ENCODE results near the gene GBE1. TPM values are rescaled to one million over a fixed set of nuclear protein-coding genes. Genes with fewer than 3 reads are reported as not detected.
A peak's percentile ranks its signal among the peaks of the same experiment; 100 is the strongest.

The GBE1 gene
- total and polyA plus RNA-seq, 9 of the 15 experiments (the other 6 are each of a cell fraction or from before 2014, with no cell fraction given) = 7.9 to 25.6 (median 13.1) TPM

- TF ChIP-seq FOXP4 (CRISPR knock-in tag; IDR thresholded peaks at IDR 0.05; ENCODE audit: borderline replicate concordance) (no peak), EGR1 (conservative IDR thresholded peaks at IDR 0.05) (peak; percentile 85), TAF1 (IDR thresholded peaks at IDR 0.05; ENCODE audit: control insufficient read depth, extremely low read depth, insufficient read depth, low read length, severe bottlenecking) (no peak), NR2C2 (CRISPR knock-in tag; IDR thresholded peaks at IDR 0.05) (no peak), NR2C2 (tag; IDR thresholded peaks at IDR 0.05) (peak; percentile 40; the same call in 1 of the 2 replicates), CLOCK (CRISPR knock-in tag; IDR thresholded peaks at IDR 0.05; ENCODE audit: borderline replicate concordance) (no peak), GTF2B (IDR thresholded peaks at IDR 0.05; ENCODE audit: extremely low read depth, insufficient read length) (no peak), ZNF75A (CRISPR knock-in tag; IDR thresholded peaks at IDR 0.05) (no peak), ZBTB26 (CRISPR knock-in tag; IDR thresholded peaks at IDR 0.05) (no peak), ZNF699 (CRISPR knock-in tag; IDR thresholded peaks at IDR 0.05; ENCODE audit: insufficient replicate concordance) (no peak), SMARCB1 (IDR thresholded peaks at IDR 0.05; ENCODE audit: insufficient read length, low read depth) (no peak), ATF7 (IDR thresholded peaks at IDR 0.05) (peak; percentile 60; the same call in 1 of the 2 replicates), FOXJ2 (tag; IDR thresholded peaks at IDR 0.05) (peak; percentile 60; the same call in 1 of the 2 replicates), NR1H2 (CRISPR knock-in tag; IDR thresholded peaks at IDR 0.05) (no peak), ADNP (tag; IDR thresholded peaks at IDR 0.05) (no peak), ELF2 (CRISPR knock-in tag; IDR thresholded peaks at IDR 0.05) (no peak), ZEB2 (IDR thresholded peaks at IDR 0.05) (peak; percentile 66; the same call in 1 of the 2 replicates), HOXB6 (CRISPR knock-in tag; IDR thresholded peaks at IDR 0.05; ENCODE audit: borderline replicate concordance) (no peak), TCFL5 (CRISPR knock-in tag; conservative IDR thresholded peaks at IDR 0.05) (no peak), KAT8 (IDR thresholded peaks at IDR 0.05; ENCODE audit: low read depth) (no peak), ZC3H8 (IDR thresholded peaks at IDR 0.05) (no peak), KHSRP (IDR thresholded peaks at IDR 0.05) (no peak), TEAD2 (tag; IDR thresholded peaks at IDR 0.05) (no peak)
These were observed 18.1 kb downstream of the GBE1 start (continued) for GRCh38 chr3:81743096-81744025.
